Measurements from ENCODE around the gene THOC6.

GRCh38 chr16:3036726-3037315 lies 13.0 kb downstream of the THOC6 start, which contains the start of gene BICDL2:
- TF ChIP-seq CTCF (conservative IDR thresholded peaks at IDR 0.05; ENCODE audit: low read depth in 2 of 2) (no peak), POLR2AphosphoS5 (IDR thresholded peaks at IDR 0.05; ENCODE audit: low read depth) (peak; percentile 87), EZH2phosphoT487 (IDR thresholded peaks at IDR 0.05; ENCODE audit: unreplicated experiment) (no peak), REST (IDR thresholded peaks at IDR 0.05; ENCODE audit: unreplicated experiment) (no peak), CREB1 (CRISPR knock-in tag; IDR thresholded peaks at IDR 0.05; ENCODE audit: low read depth) (no peak), EZH2 (IDR thresholded peaks at IDR 0.05; ENCODE audit: low read depth, unreplicated experiment) (no peak), NANOG (IDR thresholded peaks at IDR 0.05; ENCODE audit: borderline replicate concordance) (no peak), ETS1 (IDR thresholded peaks at IDR 0.05) (peak; percentile 43; the same call in 1 of the 2 replicates), JUNB (IDR thresholded peaks at IDR 0.05; ENCODE audit: unreplicated experiment) (no peak), ZNF331 (CRISPR knock-in tag; IDR thresholded peaks at IDR 0.05; ENCODE audit: low read depth) (no peak), STAT1 (IDR thresholded peaks at IDR 0.05; ENCODE audit: unreplicated experiment) (no peak), ZNF114 (CRISPR knock-in tag; IDR thresholded peaks at IDR 0.05) (no peak), ZNF462 (CRISPR knock-in tag; IDR thresholded peaks at IDR 0.05) (no peak)

All from GM23338 (cell line).